ENCODE results near the gene ACSS2.

The ACSS2 gene

GRCh38 chr20:34964486-34964885 lies 88.1 kb downstream of the ACSS2 start:
- no peak overlapping the region for H3K27ac ChIP-seq (ENCODE audit: low read depth, low read length, poor library complexity, severe bottlenecking)
- no peaks in the 10 kb centered on the region for H3K9me2 ChIP-seq (ENCODE audit: low read depth, low read length)
- no peak overlapping the region for H2AFZ ChIP-seq (ENCODE audit: low read length)
- no peaks in the 10 kb centered on the region; the same call in 1 of the 2 replicates for H3K27me3 ChIP-seq (ENCODE audit: insufficient read depth, low read length)
- TF ChIP-seq, protein P1, sequence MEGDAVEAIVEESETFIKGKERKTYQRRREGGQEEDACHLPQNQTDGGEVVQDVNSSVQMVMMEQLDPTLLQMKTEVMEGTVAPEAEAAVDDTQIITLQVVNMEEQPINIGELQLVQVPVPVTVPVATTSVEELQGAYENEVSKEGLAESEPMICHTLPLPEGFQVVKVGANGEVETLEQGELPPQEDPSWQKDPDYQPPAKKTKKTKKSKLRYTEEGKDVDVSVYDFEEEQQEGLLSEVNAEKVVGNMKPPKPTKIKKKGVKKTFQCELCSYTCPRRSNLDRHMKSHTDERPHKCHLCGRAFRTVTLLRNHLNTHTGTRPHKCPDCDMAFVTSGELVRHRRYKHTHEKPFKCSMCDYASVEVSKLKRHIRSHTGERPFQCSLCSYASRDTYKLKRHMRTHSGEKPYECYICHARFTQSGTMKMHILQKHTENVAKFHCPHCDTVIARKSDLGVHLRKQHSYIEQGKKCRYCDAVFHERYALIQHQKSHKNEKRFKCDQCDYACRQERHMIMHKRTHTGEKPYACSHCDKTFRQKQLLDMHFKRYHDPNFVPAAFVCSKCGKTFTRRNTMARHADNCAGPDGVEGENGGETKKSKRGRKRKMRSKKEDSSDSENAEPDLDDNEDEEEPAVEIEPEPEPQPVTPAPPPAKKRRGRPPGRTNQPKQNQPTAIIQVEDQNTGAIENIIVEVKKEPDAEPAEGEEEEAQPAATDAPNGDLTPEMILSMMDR (IDR thresholded peaks at IDR 0.05; ENCODE audit: low read length) = no peak
- H3K79me2 ChIP-seq (ENCODE audit: insufficient read depth, low read length) = no peaks in the 10 kb centered on the region
- no peaks in the 10 kb centered on the region for H3K9me3 ChIP-seq (ENCODE audit: low read length)
- H3K4me1 ChIP-seq (ENCODE audit: insufficient read depth, low read length, severe bottlenecking) = no peaks in the 10 kb centered on the region
- no peaks in the 10 kb centered on the region for H3F3A ChIP-seq (ENCODE audit: insufficient read depth, low read length)
- H4K20me1 ChIP-seq (ENCODE audit: insufficient read depth, low read length) = no peaks in the 10 kb centered on the region
- no peak overlapping the region for H3K4me3 ChIP-seq (ENCODE audit: low read depth, low read length, poor library complexity, severe bottlenecking)
- no peak overlapping the region for H3K4me2 ChIP-seq (ENCODE audit: low read length)
- H3K9ac ChIP-seq (ENCODE audit: low read length) = no peak overlapping the region
- H3K36me3 ChIP-seq (ENCODE audit: insufficient read depth, low read length) = no peaks in the 10 kb centered on the region

DNA sequence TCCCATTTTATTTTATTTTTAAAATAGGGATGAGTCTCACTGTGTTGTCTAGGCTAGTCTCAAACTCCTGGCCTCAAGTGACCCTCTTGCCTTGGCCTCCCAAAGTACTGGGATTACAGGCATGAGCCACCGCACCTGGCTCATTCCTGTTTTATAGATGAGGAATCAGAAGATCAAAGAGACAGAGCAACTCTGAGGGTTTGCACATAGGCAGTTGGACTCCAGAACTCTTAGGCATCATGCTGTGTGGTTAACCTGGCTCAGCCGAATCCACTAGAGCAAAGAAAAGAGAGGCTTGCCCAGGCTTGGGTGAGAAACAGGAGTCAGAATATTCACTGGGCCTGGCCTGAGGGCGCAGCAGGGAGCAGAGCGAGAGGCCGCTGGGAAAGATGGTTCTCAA lies 88.6 kb downstream of the ACSS2 start:
- Histone ChIP-seq H3K4me3 (ENCODE audit: low read depth, low read length, poor library complexity, severe bottlenecking) (no peak overlapping the region), H3K9me3 (ENCODE audit: low read length) (no peaks in the 10 kb centered on the region), H3F3A (ENCODE audit: insufficient read depth, low read length) (no peaks in the 10 kb centered on the region), H3K9ac (ENCODE audit: low read length) (no peak overlapping the region), H3K79me2 (ENCODE audit: insufficient read depth, low read length) (no peaks in the 10 kb centered on the region), H3K27me3 (ENCODE audit: insufficient read depth, low read length) (no peaks in the 10 kb centered on the region; the same call in 1 of the 2 replicates), H2AFZ (ENCODE audit: low read length) (no peak overlapping the region), H3K27ac (ENCODE audit: low read depth, low read length, poor library complexity, severe bottlenecking) (no peak overlapping the region), H4K20me1 (ENCODE audit: insufficient read depth, low read length) (no peaks in the 10 kb centered on the region), H3K9me2 (ENCODE audit: low read depth, low read length) (no peaks in the 10 kb centered on the region), H3K4me1 (ENCODE audit: insufficient read depth, low read length, severe bottlenecking) (no peaks in the 10 kb centered on the region), H3K4me2 (ENCODE audit: low read length) (no peak overlapping the region), H3K36me3 (ENCODE audit: insufficient read depth, low read length) (no peaks in the 10 kb centered on the region)
- TF ChIP-seq, protein P1 (IDR thresholded peaks at IDR 0.05; ENCODE audit: low read length) = no peak
- no peak for TF ChIP-seq EZH2 (IDR thresholded peaks at IDR 0.05; ENCODE audit: borderline replicate concordance, low read length)

GRCh38 chr20:34967421-34967820 lies 91.0 kb downstream of the ACSS2 start:
- H3F3A ChIP-seq (ENCODE audit: insufficient read depth, low read length) = no peaks in the 10 kb centered on the region
- TF ChIP-seq EZH2 (IDR thresholded peaks at IDR 0.05; ENCODE audit: borderline replicate concordance, low read length) = no peak
- TF ChIP-seq, protein P1 (IDR thresholded peaks at IDR 0.05; ENCODE audit: low read length) = no peak
- no peak overlapping the region for H3K27ac ChIP-seq (ENCODE audit: low read depth, low read length, poor library complexity, severe bottlenecking)
- H2AFZ ChIP-seq (ENCODE audit: low read length) = no peak overlapping the region
- no peaks in the 10 kb centered on the region for H4K20me1 ChIP-seq (ENCODE audit: insufficient read depth, low read length)
- H3K27me3 ChIP-seq (ENCODE audit: insufficient read depth, low read length) = no peaks in the 10 kb centered on the region; the same call in 1 of the 2 replicates
- no peak overlapping the region for H3K4me3 ChIP-seq (ENCODE audit: low read depth, low read length, poor library complexity, severe bottlenecking)
- no peaks in the 10 kb centered on the region for H3K4me1 ChIP-seq (ENCODE audit: insufficient read depth, low read length, severe bottlenecking)
- H3K79me2 ChIP-seq (ENCODE audit: insufficient read depth, low read length) = no peaks in the 10 kb centered on the region
- H3K9ac ChIP-seq (ENCODE audit: low read length) = no peak overlapping the region
- no peak overlapping the region for H3K4me2 ChIP-seq (ENCODE audit: low read length)
- H3K9me3 ChIP-seq (ENCODE audit: low read length) = no peaks in the 10 kb centered on the region
- H3K36me3 ChIP-seq (ENCODE audit: insufficient read depth, low read length) = no peaks in the 10 kb centered on the region
- H3K9me2 ChIP-seq (ENCODE audit: low read depth, low read length) = no peaks in the 10 kb centered on the region
